ENCODE results near the gene TNRC6C.
"Not testable (repeated sequence)": the region's sequence is repeated elsewhere in the genome, so short reads cannot be mapped to it uniquely, and the experiment has no call there.

TNRC6C gene

GRCh38 chr17:78048346-78049292, 90.1 kb downstream of the TNRC6C start:
- no peak for FAIRE-seq

- FAIRE-seq: no peak
Observed at GRCh38 chr17:78049609-78050008, 91.1 kb downstream of the TNRC6C start.

GRCh38 chr17:78051186-78051972, 92.9 kb downstream of the TNRC6C start:
- FAIRE-seq: no peak

- no peak for FAIRE-seq
Observed at GRCh38 chr17:78053777-78054468, 95.4 kb downstream of the TNRC6C start.

- no peak for FAIRE-seq
Observed at GRCh38 chr17:78057113-78057740, 98.7 kb downstream of the TNRC6C start.

- FAIRE-seq: no peak
Observed at GRCh38 chr17:78058001-78058400, 99.5 kb downstream of the TNRC6C start.

GRCh38 chr17:78058581-78058980, 100.1 kb downstream of the TNRC6C start:
- no peak for FAIRE-seq

- no peak for FAIRE-seq
Observed at GRCh38 chr17:78062596-78062995, 104.1 kb downstream of the TNRC6C start.

- no peak for FAIRE-seq
Observed at GRCh38 chr17:78063489-78063888, 105.0 kb downstream of the TNRC6C start.

GRCh38 chr17:78064708-78065107, 106.2 kb downstream of the TNRC6C start:
- no peak for FAIRE-seq

- not testable (repeated sequence) for FAIRE-seq
Observed at GRCh38 chr17:78066976-78067375, 108.5 kb downstream of the TNRC6C start.

- FAIRE-seq: no peak
Observed at GRCh38 chr17:78069695-78070094, 111.2 kb downstream of the TNRC6C start.

- no peak for FAIRE-seq
Observed at GRCh38 chr17:78072961-78073360, 114.5 kb downstream of the TNRC6C start.

- no peak for FAIRE-seq
Observed at GRCh38 chr17:78075011-78075410, 116.5 kb downstream of the TNRC6C start.

- no peak for FAIRE-seq
Observed at GRCh38 chr17:78075545-78075944, 117.0 kb downstream of the TNRC6C start.

GRCh38 chr17:78079253-78079652, 120.8 kb downstream of the TNRC6C start:
- FAIRE-seq: no peak

- FAIRE-seq: no peak
Observed at GRCh38 chr17:78081551-78081950, 123.0 kb downstream of the TNRC6C start.

GRCh38 chr17:78082355-78082872, 123.9 kb downstream of the TNRC6C start:
- FAIRE-seq: not testable (repeated sequence)

- FAIRE-seq: no peak
Observed at GRCh38 chr17:78082988-78083387, 124.5 kb downstream of the TNRC6C start.

- FAIRE-seq: no peak
Observed at GRCh38 chr17:78086740-78087139, 128.2 kb downstream of the TNRC6C start.

GRCh38 chr17:78088529-78088928, 130.0 kb downstream of the TNRC6C start:
- no peak for FAIRE-seq

- FAIRE-seq: no peak
Observed at GRCh38 chr17:78089576-78090281, 131.2 kb downstream of the TNRC6C start.
